COLO668 (cell line): Measurements from ENCODE around the gene MAP2K1.
A peak's percentile ranks its signal among the peaks of the same experiment; 100 is the strongest.
"Not testable (repeated sequence)": the region's sequence is repeated elsewhere in the genome, so short reads cannot be mapped to it uniquely, and the experiment has no call there.

ENCODE experiments used
- DNase-seq: peaks from one replicate; lab custom pipeline; 2025; ENCODE audit not compliant: unreplicated experiment; lab: John Stamatoyannopoulos, UW

The MAP2K1 gene

DNA sequence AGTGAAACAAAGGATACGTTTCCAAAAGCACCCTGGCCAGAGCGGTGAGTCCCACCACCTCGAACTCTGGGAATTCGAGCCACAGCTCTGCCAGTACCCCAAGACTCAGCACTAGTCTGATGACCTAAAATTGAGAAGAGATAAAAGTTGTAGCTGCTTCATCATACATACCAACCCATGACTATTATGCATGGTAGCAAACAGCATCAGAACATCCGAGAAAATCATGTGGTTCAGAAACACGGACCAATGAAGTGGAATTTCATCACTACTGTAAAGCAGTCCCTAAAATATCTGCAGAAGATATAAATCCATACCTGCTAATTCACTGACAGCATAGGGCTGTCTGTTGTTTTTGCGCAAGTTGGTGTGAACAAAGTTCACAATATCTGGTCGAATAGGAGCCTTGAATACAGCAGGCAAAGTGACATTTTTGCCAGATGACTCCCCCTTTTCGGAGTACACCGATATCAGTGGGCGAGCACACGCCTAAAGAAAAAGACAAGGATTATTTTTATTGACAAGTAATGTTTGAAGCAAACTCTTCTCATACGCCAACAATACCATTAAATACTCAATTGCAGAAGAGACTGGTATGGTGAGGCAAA is 116.4 kb downstream of the MAP2K1 start:
- not testable (repeated sequence) for DNase-seq

DNA sequence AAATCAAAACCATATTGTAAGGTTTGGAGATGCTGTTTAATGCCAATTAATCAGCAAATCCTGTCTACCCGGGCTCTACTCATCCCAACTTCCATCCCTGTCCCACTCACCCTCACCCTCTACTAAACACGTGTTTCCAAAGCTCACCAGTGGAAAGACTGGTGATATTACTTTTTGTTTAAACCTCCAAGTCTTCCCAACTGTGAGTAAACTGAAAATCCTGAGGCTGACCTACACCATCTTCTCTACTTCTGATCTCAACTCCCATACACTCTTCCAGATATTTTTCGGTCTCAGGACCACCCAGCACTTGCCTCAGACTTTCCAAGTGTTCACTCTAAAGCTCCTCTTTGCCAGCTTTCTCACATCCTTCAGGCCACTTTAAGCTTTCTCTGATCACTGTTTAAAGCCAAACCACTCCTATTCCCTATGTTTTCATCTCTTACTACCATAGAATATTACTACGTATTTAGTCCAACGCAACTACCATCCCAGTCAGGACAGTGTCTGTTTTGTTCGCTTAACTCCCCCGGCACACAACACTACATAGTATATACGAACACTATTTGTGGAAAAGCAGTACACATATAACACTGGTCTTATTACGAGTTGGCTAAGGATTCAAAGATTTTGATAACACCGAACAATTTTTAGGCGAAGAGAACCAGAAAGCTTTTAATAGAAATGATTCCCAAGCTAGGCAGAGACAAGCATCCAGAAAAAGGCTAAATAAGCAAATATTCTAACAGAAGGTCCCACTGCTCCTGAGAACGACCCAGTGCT is 117.3 kb downstream of the MAP2K1 start:
- DNase-seq: no peak

DNA sequence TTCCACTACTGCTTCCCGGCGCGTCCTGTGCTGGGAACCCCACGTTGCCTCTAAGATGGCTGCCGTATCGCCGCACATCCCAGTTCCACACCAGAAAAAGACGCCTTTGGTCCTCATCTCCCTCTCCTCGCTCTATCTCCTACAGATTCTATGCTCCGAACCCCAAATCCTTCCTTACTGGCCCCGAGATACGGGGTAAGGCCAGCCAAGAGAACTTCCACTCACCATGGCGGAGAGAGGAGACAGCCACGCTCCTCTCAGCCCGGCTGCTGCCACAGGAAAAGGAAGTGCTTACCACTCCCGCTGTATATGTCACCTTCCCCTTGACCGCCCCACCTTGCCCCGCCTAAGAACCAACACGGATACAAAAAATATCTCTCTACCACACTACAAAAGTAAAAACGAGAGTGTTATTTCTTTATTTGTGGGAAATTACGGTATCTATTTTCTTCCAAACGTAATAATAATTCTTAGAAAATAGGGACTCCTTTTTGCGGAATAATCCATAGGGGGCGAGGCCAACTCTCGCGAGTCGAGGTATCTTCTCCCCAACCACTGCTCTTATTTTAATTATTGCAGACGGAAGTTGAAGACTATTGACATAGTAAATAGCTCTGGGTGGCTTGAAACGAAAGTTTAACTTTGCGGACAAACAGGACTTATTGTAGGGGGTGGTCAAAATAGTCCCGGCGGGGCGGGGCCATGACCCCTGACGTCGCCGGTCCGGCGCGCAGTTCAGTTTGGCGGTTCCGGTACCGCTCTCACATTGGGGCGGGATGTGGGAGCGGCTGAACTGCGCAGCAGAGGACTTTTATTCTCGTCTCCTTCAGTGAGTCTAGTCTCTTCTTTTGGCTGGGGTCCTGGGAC is 118.1 kb downstream of the MAP2K1 start, which contains the start of the genes RPL4 and ZWILCH:
Gene RPL4 (minus strand): TSS at position 293 of the 867 bp plus-strand sequence. CDS start 65 bp downstream, at position 228.
Gene ZWILCH (plus strand): TSS at position 764 of the 867 bp plus-strand sequence. CDS start 13 bp downstream, at position 777.
- DNase-seq: peak; percentile 72

DNA sequence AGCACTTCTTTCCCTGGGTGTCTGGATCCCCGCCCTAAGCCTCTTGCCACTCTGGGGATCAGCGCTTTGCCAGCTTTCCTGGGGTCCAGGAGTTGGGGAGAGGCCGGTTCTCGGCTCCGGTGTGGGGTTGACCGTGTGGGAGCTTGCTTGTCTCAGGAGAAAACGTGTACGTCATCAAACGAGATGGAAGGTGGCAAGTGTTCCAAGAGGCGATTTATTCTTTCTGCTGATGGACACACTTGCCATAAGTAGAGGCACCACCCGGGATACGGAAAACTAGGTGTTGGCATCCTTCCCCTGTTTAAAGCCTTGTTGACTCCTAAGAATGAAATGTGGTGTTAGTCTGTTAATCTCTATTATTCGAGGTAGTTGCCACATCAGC is 118.7 kb downstream of the MAP2K1 start:
- DNase-seq: no peak

DNA sequence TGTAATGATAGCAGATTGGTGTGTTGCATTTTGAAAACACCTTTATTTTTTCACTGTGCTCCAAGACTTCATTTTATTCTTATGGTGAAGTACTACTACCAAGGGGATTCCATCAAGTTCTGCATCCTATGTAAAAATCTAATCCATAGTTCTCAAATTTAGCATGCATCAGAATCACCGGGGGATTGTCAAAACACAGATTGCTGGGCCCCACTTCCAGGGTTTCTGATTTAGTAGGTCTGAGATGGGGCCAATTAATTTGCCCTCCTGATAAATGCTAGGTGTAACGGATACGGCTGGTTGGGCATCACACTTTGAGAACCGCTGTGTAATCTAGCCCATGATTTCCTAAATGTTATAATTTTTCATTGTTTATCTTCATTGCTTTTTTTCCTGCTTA is 119.1 kb downstream of the MAP2K1 start:
- DNase-seq: no peak

DNA sequence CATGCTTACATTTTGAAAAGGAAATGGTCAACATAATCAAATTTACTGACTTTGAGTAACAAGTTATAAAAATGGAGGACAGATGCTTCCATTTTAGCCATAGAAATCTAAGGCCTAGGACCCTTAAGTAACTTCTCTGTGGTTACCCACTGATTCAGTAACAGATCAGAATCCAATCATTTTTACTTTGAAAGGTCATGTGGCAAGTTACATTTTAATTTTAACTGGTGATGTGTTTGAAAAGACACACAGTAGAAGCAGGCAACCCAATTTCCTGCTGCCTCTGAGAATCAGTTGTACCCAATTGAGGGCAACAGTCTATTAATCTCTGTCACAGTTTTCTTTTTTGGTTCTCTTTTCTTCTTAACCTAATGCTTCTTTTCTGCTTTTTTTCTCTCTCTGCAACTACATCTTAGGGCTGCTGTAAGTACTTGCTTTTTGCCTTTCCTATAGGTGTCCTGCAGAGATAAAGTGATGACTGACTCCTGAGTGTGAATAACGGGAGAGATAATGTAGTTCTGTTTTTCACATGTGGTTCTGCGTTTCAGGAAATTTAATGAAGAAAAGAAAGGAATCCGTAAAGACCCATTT is 121.7 kb downstream of the MAP2K1 start:
- DNase-seq: no peak

DNA sequence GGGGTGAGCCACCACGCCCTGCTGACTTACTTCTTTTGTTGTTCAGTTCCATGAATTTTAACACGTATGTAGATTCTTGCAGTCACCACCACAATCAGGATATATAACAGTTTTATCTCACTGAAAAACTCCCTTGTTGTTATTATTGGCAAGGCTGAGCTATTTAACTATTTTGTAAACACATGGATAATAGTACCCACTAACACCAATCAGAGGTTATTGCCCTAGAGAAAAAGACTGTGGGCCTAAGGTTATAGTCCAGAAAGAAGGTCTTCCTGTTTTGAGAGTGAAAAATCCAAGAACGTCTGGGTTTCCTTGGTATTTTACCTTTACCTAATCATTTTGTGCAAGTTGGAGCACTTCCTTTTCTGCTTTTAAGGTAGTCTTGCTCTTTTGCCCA is 127.9 kb downstream of the MAP2K1 start:
- no peak for DNase-seq

DNA sequence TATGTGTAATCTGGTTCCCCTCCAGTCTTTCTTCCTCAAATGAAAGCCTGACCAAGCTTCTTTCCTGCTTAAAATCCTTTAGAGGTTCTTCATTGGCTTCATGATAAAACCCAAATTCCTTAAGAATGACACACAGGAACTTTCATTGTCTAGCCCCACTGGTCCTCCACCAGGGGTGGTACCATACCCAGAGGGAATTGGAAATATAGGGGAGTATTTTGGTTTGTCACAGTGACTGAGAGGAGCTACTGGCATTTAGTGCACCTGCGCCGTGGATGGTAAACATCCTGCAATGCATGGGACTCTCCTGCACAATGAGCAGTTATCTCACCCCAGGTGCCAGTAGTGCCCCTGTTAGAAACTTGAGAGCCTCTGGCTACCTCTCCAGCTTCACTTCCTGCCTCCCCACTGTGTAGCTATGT is 129.2 kb downstream of the MAP2K1 start:
- peak; percentile 27 for DNase-seq

DNA sequence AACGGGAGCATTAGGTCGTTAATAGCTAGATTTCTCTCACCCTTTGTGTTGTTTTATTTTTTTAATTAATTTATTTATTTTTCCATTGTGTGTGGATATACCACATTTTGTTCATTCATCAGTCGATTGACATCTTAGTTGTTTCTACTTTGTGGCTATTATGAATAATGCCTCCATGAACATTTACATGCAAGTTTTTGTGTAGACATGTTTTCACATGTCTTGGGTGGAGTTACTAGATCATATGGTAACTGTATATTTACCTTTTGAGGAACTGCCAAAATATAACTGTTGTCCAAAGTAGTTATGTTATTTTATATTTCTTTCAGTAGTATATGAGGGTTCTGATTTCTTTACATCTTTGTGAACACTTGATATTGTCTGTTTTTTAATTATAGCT is 137.2 kb downstream of the MAP2K1 start:
- DNase-seq: no peak

DNA sequence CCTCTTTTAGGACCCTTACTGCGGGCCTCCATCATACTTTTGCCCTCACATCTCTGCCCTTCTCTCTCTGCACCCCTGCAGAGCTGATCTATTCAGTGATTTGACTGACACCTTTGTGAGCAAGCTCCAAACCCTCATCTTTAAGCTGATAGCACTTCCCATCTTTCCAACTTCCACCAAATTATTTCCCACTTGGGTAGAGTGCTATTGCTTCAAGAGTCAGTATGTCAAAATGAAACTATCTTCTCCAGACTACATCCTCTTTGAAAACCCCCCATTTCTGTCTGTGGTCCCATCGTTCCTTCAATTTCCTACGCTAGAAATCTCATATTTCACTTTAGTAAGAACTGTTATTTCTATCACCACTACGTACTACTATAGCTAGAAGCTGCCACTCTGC is 138.1 kb downstream of the MAP2K1 start:
- no peak for DNase-seq

DNA sequence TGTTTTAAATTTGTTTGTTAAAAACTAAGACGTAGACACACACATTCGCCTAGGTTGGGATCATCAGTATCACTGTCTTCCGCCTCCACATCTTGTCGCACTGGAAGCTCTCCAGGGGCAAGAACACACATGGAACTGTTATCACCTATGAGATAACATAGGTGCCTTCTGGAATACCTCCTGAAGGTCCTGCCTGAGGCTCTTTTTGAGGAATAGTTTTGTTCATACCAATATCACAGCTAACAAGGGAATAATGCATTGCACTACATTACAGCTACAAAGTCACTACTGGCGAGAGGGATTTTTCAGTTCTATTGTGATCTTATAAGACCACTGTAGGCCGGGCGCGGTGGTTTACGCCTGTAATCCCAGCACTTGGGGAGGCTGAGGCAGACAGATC is 148.3 kb downstream of the MAP2K1 start:
- no peak for DNase-seq
